Psoas muscle (tissue), 8 donors: ENCODE measurements around the gene CNOT11. TPM values are rescaled to one million over a fixed set of nuclear protein-coding genes. Genes with fewer than 3 reads are reported as not detected.

Experiments
- ATAC-seq, 4 donors: fragments of 200-7000 bp; cut with Tn5 transposase; one replicate each; pipeline ENCODE4 v1.9.1; 2020; ENCODE audit warnings: moderate library complexity in 3 of 4, mild to moderate bottlenecking in 2 of 4
- DNase-seq, 2 donors: peaks; one replicate each; pipeline ENCODE4 v3.0.0-alpha.2; 2020
- H3K27ac ChIP-seq: fragments of 200-600 bp; one replicate; pipeline ENCODE4 v1.8.0; 2022
- H3K27me3 ChIP-seq, 3 donors: fragments of 200-600 bp in 1 of 3; one replicate each; pipeline versions ENCODE4 v1.6.1 to v1.8.0; 2013 to 2022; ENCODE audit warnings: low read length in 2 of 3, mild to moderate bottlenecking in 2 of 3, moderate library complexity in 1 of 3; ENCODE audit not compliant: insufficient read depth in 3 of 3
- H3K36me3 ChIP-seq, 2 donors: fragments of 200-600 bp in 1 of 2; one replicate each; pipeline versions ENCODE4 v1.6.1 to v1.8.0; 2013 to 2022; ENCODE audit warnings: low read depth in 1 of 2, mild to moderate bottlenecking in 1 of 2, moderate library complexity in 1 of 2; ENCODE audit not compliant: insufficient read depth in 1 of 2
- H3K4me1 ChIP-seq: fragments of 200-600 bp; one replicate; pipeline ENCODE4 v1.8.0; 2022
- H3K4me3 ChIP-seq: fragments of 200-600 bp; one replicate; pipeline ENCODE4 v1.8.0; 2022; ENCODE audit warnings: mild to moderate bottlenecking
- H3K9me3 ChIP-seq: fragments of 200-600 bp; one replicate; pipeline ENCODE4 v1.8.0; 2022
- WGBS, 3 donors: extraction: QIAGEN DNeasy Blood & Tissue Kit; methylation state at CpG; one replicate each; pipeline versions ENCODE4 v1.1.6 to v1.1.7; 2013; 5-methylcytosine and 5-hydroxymethylcytosine counted together
- intact Hi-C, 2 donors: fragments of 100-400 bp; cut with DNase I; formaldehyde crosslinking; loops; one replicate each; pipeline versions ENCODE4 v1.11.0 to v1.14.2; 2022
- polyA plus RNA-seq, 3 donors: library from polyadenylated mRNA; stranded (reverse); fragments of 200-250 nt; gene quantifications; one replicate each; pipeline ENCODE4 v1.2.3, GENCODE V29; 2013
- total RNA-seq, 4 donors: library from RNA; stranded (reverse); fragmentation: NEBNext Ultra II Directional in 2 of 4; extraction: Animal tissue kit (Norgen Biotek cat#: 25700) in 2 of 4; gene quantifications; one replicate each; pipeline versions ENCODE4 v1.2.1 to v1.2.4, GENCODE V29; 2021 to 2023
- TF ChIP-seq, protein P1 (sequence below): fragments of 200-600 bp; IDR thresholded peaks from one replicate; pipeline ENCODE4 v1.8.0; 2022; ENCODE audit warnings: antibody characterized with exemption
- donor health status: healthy with polysubstance abuse.
- donor health status: DM: no; HTN: no; CAD: no; lungs with moderate emphysema.
- donor health status: Bipolar disorder and iron deficiency.
- donor health status: healthy.
- donor health status: DM: yes; HTN: yes; CAD: no.
- donor health status: DM: no; HTN: no; CAD: no.
- donor health status: DM: no; HTN: no; CAD: no.
- donor health status: DM: yes; HTN: yes; CAD: no.

The CNOT11 gene
- total and polyA plus RNA-seq, 7 donors = 17.1 to 42.1 (median 30.0) TPM

DNA sequence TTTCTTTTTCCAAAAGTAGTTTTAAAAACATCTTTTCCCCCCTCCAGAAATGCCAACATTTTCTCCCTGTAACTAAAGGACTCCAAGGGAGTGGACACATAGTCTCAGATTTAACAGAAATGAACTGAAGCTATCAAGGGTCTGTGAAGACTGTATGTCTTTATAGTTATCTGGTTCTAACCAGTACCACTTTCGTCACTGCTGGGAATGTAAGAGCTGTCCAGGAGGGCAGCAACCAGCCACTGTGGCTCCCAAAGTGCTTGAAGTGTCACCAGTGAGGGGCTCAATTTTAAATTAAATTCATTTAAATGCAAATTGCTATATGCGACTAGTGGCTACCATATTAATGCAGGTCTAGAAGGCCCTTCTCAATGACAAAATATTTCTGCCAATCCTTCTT lies 40.9 kb downstream of the CNOT11 start:
- peaks cover 6 to 51% of the 10 kb centered on the region in 2 donors for H3K36me3 ChIP-seq
- no peak for ATAC-seq
- 88 to 98% (median 89%) methylated on average over 2 of the region's 2 CpGs for WGBS, 3 donors
- intact Hi-C loops = no loop called here
- no peak overlapping the region for H3K4me3 ChIP-seq
- no peaks in the 10 kb centered on the region for H3K27me3 ChIP-seq
- no peak overlapping the region for H3K27ac ChIP-seq
- TF ChIP-seq, protein P1, sequence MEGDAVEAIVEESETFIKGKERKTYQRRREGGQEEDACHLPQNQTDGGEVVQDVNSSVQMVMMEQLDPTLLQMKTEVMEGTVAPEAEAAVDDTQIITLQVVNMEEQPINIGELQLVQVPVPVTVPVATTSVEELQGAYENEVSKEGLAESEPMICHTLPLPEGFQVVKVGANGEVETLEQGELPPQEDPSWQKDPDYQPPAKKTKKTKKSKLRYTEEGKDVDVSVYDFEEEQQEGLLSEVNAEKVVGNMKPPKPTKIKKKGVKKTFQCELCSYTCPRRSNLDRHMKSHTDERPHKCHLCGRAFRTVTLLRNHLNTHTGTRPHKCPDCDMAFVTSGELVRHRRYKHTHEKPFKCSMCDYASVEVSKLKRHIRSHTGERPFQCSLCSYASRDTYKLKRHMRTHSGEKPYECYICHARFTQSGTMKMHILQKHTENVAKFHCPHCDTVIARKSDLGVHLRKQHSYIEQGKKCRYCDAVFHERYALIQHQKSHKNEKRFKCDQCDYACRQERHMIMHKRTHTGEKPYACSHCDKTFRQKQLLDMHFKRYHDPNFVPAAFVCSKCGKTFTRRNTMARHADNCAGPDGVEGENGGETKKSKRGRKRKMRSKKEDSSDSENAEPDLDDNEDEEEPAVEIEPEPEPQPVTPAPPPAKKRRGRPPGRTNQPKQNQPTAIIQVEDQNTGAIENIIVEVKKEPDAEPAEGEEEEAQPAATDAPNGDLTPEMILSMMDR = no peak
- H3K9me3 ChIP-seq = no peaks in the 10 kb centered on the region
- no peak for DNase-seq
- H3K4me1 ChIP-seq = peaks cover 23% of the 10 kb centered on the region

GRCh38 chr2:101294861-101295260 lies 42.2 kb downstream of the CNOT11 start:
- WGBS, 3 donors = 87 to 88% (median 88%) methylated on average over 6 of the region's 6 CpGs

GRCh38 chr2:101295895-101296294 lies 43.2 kb downstream of the CNOT11 start:
- Histone ChIP-seq H3K27me3 (no peaks in the 10 kb centered on the region), H3K27ac (no peak overlapping the region), H3K36me3 (peaks cover 6 to 39% of the 10 kb centered on the region in 2 donors), H3K4me3 (no peak overlapping the region), H3K4me1 (peaks cover 46% of the 10 kb centered on the region), H3K9me3 (no peaks in the 10 kb centered on the region)
- TF ChIP-seq, protein P1 = no peak
- DNase-seq = no peak
- 87 to 92% (median 89%) methylated on average over 2 of the region's 2 CpGs for WGBS, 3 donors
- intact Hi-C loops = no loop called here
- no peak for ATAC-seq

More at GRCh38 chr2:101294861-101295260, 42.2 kb downstream of the CNOT11 start:
- Histone ChIP-seq H3K27ac (no peak overlapping the region), H3K9me3 (no peaks in the 10 kb centered on the region), H3K27me3 (no peaks in the 10 kb centered on the region), H3K4me3 (no peak overlapping the region), H3K36me3 (peaks cover 6 to 39% of the 10 kb centered on the region in 2 donors), H3K4me1 (peaks cover 36% of the 10 kb centered on the region)
- ATAC-seq (no peak), DNase-seq (no peak)
- TF ChIP-seq, protein P1 = no peak
- intact Hi-C loops = no loop called here

- intact Hi-C loops = no loop called here
- DNase-seq (no peak), ATAC-seq (no peak)
- Histone ChIP-seq H3K4me1 (peaks cover 51% of the 10 kb centered on the region), H3K9me3 (no peaks in the 10 kb centered on the region), H3K36me3 (peaks cover 6 to 37% of the 10 kb centered on the region in 2 donors), H3K27ac (no peak overlapping the region), H3K27me3 (no peaks in the 10 kb centered on the region), H3K4me3 (no peak overlapping the region)
- TF ChIP-seq, protein P1 = no peak
- 89 to 95% (median 92%) methylated on average over 5 of the region's 5 CpGs for WGBS, 3 donors
Measured at GRCh38 chr2:101296371-101296770, 43.7 kb downstream of the CNOT11 start.

GRCh38 chr2:101297383-101297782 lies 44.7 kb downstream of the CNOT11 start:
- 77 to 86% (median 80%) methylated on average over 2 of the region's 2 CpGs for WGBS, 3 donors
- Histone ChIP-seq H3K36me3 (peaks cover 6 to 35% of the 10 kb centered on the region in 2 donors), H3K9me3 (no peaks in the 10 kb centered on the region), H3K4me1 (peaks cover 60% of the 10 kb centered on the region), H3K27me3 (no peaks in the 10 kb centered on the region), H3K27ac (no peak overlapping the region), H3K4me3 (no peak overlapping the region)
- DNase-seq = no peak
- ATAC-seq = no peak
- intact Hi-C loops = no loop called here
- TF ChIP-seq, protein P1 = no peak
